Right hindlimb (tissue), 1 donor: Measurements from ENCODE around the gene CFAP74.
"Not testable (repeated sequence)": the region's sequence is repeated elsewhere in the genome, so short reads cannot be mapped to it uniquely, and the experiment has no call there.

Experiments
- DNase-seq: peaks from one replicate; pipeline ENCODE4 v3.0.0-alpha.2; 2018

Gene CFAP74

GRCh38 chr1:1893997-1894353 is 109.6 kb downstream of the CFAP74 start:
- no peak for DNase-seq

- DNase-seq = no peak
These were observed 110.1 kb downstream of the CFAP74 start for GRCh38 chr1:1893291-1893985.

- DNase-seq = no peak
These were observed 110.8 kb downstream of the CFAP74 start for GRCh38 chr1:1892763-1893120.

- no peak for DNase-seq
These were observed 111.4 kb downstream of the CFAP74 start for GRCh38 chr1:1892079-1892762.

GRCh38 chr1:1891349-1892078 is 112.1 kb downstream of the CFAP74 start:
- peak; percentile 89 for DNase-seq

- peak; percentile 94 for DNase-seq
These were observed 112.9 kb downstream of the CFAP74 start, which contains the start of gene GNB1 for GRCh38 chr1:1890506-1891348. Gene GNB1, minus strand, starts transcription at chr1:1891087. Its CDS starts 65,634 bp downstream, at chr1:1825453.

GRCh38 chr1:1889847-1890505 is 113.6 kb downstream of the CFAP74 start:
- DNase-seq = no peak

- DNase-seq = no peak
These were observed 114.4 kb downstream of the CFAP74 start for GRCh38 chr1:1889090-1889750.

GRCh38 chr1:1883890-1884289 is 119.7 kb downstream of the CFAP74 start:
- not testable (repeated sequence) for DNase-seq

GRCh38 chr1:1883092-1883873 is 120.3 kb downstream of the CFAP74 start:
- no peak for DNase-seq

- DNase-seq = no peak
These were observed 121.9 kb downstream of the CFAP74 start for GRCh38 chr1:1881727-1882126.

- DNase-seq = no peak
These were observed 122.8 kb downstream of the CFAP74 start for GRCh38 chr1:1880617-1881312.

- DNase-seq = no peak
These were observed 123.6 kb downstream of the CFAP74 start for GRCh38 chr1:1879942-1880341.

GRCh38 chr1:1877865-1878436 is 125.6 kb downstream of the CFAP74 start:
- no peak for DNase-seq

GRCh38 chr1:1876335-1876930 is 127.2 kb downstream of the CFAP74 start:
- DNase-seq = no peak

GRCh38 chr1:1875932-1876331 is 127.7 kb downstream of the CFAP74 start:
- DNase-seq = no peak

- no peak for DNase-seq
These were observed 128.7 kb downstream of the CFAP74 start for GRCh38 chr1:1874901-1875300.

GRCh38 chr1:1873186-1873585 is 130.4 kb downstream of the CFAP74 start:
- no peak for DNase-seq

GRCh38 chr1:1872329-1872994 is 131.1 kb downstream of the CFAP74 start:
- no peak for DNase-seq
